Measurements from ENCODE around the gene USP6NL. TPM values are rescaled to one million over a fixed set of nuclear protein-coding genes. Genes with fewer than 3 reads are reported as not detected.

Gene USP6NL
- total RNA-seq, 1 donor from 2014 or later: 33.0 TPM

GRCh38 chr10:11598712-11599397, 12.6 kb downstream of the USP6NL start:
- Mint-ChIP-seq H3K4me3 (ENCODE audit: unreplicated experiment) (no peak overlapping the region), H3K9me3 (ENCODE audit: unreplicated experiment) (no peaks in the 10 kb centered on the region), H3K4me1 (ENCODE audit: unreplicated experiment) (peaks cover 32% of the 10 kb centered on the region), H3K27ac (ENCODE audit: unreplicated experiment) (no peak overlapping the region), H3K27me3 (ENCODE audit: unreplicated experiment) (no peaks in the 10 kb centered on the region), H3K36me3 (ENCODE audit: low read depth, unreplicated experiment) (no peaks in the 10 kb centered on the region)
- no peak for DNase-seq (ENCODE audit: low spot score)
- TF ChIP-seq, protein P1, sequence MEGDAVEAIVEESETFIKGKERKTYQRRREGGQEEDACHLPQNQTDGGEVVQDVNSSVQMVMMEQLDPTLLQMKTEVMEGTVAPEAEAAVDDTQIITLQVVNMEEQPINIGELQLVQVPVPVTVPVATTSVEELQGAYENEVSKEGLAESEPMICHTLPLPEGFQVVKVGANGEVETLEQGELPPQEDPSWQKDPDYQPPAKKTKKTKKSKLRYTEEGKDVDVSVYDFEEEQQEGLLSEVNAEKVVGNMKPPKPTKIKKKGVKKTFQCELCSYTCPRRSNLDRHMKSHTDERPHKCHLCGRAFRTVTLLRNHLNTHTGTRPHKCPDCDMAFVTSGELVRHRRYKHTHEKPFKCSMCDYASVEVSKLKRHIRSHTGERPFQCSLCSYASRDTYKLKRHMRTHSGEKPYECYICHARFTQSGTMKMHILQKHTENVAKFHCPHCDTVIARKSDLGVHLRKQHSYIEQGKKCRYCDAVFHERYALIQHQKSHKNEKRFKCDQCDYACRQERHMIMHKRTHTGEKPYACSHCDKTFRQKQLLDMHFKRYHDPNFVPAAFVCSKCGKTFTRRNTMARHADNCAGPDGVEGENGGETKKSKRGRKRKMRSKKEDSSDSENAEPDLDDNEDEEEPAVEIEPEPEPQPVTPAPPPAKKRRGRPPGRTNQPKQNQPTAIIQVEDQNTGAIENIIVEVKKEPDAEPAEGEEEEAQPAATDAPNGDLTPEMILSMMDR (IDR thresholded peaks at IDR 0.05; ENCODE audit: unreplicated experiment): no peak

- Mint-ChIP-seq H3K27me3 (ENCODE audit: unreplicated experiment) (no peaks in the 10 kb centered on the region), H3K4me1 (ENCODE audit: unreplicated experiment) (peaks cover 21% of the 10 kb centered on the region), H3K27ac (ENCODE audit: unreplicated experiment) (no peak overlapping the region), H3K4me3 (ENCODE audit: unreplicated experiment) (no peak overlapping the region), H3K9me3 (ENCODE audit: unreplicated experiment) (no peaks in the 10 kb centered on the region), H3K36me3 (ENCODE audit: low read depth, unreplicated experiment) (no peaks in the 10 kb centered on the region)
- no peak for DNase-seq (ENCODE audit: low spot score)
- TF ChIP-seq, protein P1 (IDR thresholded peaks at IDR 0.05; ENCODE audit: unreplicated experiment): no peak
Measured at GRCh38 chr10:11597470-11597869, 14.0 kb downstream of the USP6NL start.

- Mint-ChIP-seq H3K36me3 (ENCODE audit: low read depth, unreplicated experiment) (no peaks in the 10 kb centered on the region), H3K27me3 (ENCODE audit: unreplicated experiment) (no peaks in the 10 kb centered on the region), H3K4me3 (ENCODE audit: unreplicated experiment) (no peak overlapping the region), H3K4me1 (ENCODE audit: unreplicated experiment) (peaks cover 17% of the 10 kb centered on the region), H3K9me3 (ENCODE audit: unreplicated experiment) (no peaks in the 10 kb centered on the region), H3K27ac (ENCODE audit: unreplicated experiment) (peak overlapping the region; percentile 76)
- TF ChIP-seq, protein P1 (IDR thresholded peaks at IDR 0.05; ENCODE audit: unreplicated experiment): no peak
- DNase-seq (ENCODE audit: low spot score): no peak
Measured at GRCh38 chr10:11595395-11595692, 16.1 kb downstream of the USP6NL start.

- H3K36me3 Mint-ChIP-seq (ENCODE audit: low read depth, unreplicated experiment): no peaks in the 10 kb centered on the region
- H3K4me1 Mint-ChIP-seq (ENCODE audit: unreplicated experiment): peaks cover 17% of the 10 kb centered on the region
- no peaks in the 10 kb centered on the region for H3K9me3 Mint-ChIP-seq (ENCODE audit: unreplicated experiment)
- H3K4me3 Mint-ChIP-seq (ENCODE audit: unreplicated experiment): no peak overlapping the region
- H3K27me3 Mint-ChIP-seq (ENCODE audit: unreplicated experiment): no peaks in the 10 kb centered on the region
- TF ChIP-seq, protein P1 (IDR thresholded peaks at IDR 0.05; ENCODE audit: unreplicated experiment): no peak
- H3K27ac Mint-ChIP-seq (ENCODE audit: unreplicated experiment): peak overlapping the region; percentile 70
- no peak for DNase-seq (ENCODE audit: low spot score)
Measured at GRCh38 chr10:11594589-11595394, 16.7 kb downstream of the USP6NL start.

- no peaks in the 10 kb centered on the region for H3K27me3 Mint-ChIP-seq (ENCODE audit: unreplicated experiment)
- no peaks in the 10 kb centered on the region for H3K36me3 Mint-ChIP-seq (ENCODE audit: low read depth, unreplicated experiment)
- H3K4me1 Mint-ChIP-seq (ENCODE audit: unreplicated experiment): peaks cover 13% of the 10 kb centered on the region
- TF ChIP-seq, protein P1 (IDR thresholded peaks at IDR 0.05; ENCODE audit: unreplicated experiment): no peak
- no peak for DNase-seq (ENCODE audit: low spot score)
- H3K4me3 Mint-ChIP-seq (ENCODE audit: unreplicated experiment): no peak overlapping the region
- no peaks in the 10 kb centered on the region for H3K9me3 Mint-ChIP-seq (ENCODE audit: unreplicated experiment)
- H3K27ac Mint-ChIP-seq (ENCODE audit: unreplicated experiment): no peak overlapping the region
Measured at GRCh38 chr10:11593612-11594011, 17.8 kb downstream of the USP6NL start.
